A549 treated with GW870086 at 1 μM for 4 hours (cell line): Measurements from ENCODE around the gene ALDH3B2. TPM values are rescaled to one million over a fixed set of nuclear protein-coding genes. Genes with fewer than 3 reads are reported as not detected.

Experiments used
- total RNA-seq: library from RNA; stranded (reverse); fragments of 200-300 nt; extraction: Qiagen RNA extraction; gene quantifications from 5 replicates; pipeline ENCODE4 v1.2.3, GENCODE V29; 2022; ENCODE audit warnings: low read depth

ALDH3B2 gene
- not detected in 5 replicates for total RNA-seq

GRCh38 chr11:67674442-67674871 is at the start of gene ALDH3B2:
ALDH3B2 (minus strand) TSS chr11:67674623; CDS start chr11:67666935, 7,688 bp downstream.

GRCh38 chr11:67639438-67639859 is 35.0 kb downstream of the ALDH3B2 start, which contains the start of gene TBX10:
TBX10 (minus strand) TSS chr11:67639763; CDS start chr11:67639472, 291 bp downstream.

GRCh38 chr11:67629386-67630227 is 44.8 kb downstream of the ALDH3B2 start, which contains the start of gene NUDT8:
NUDT8 (minus strand) TSS chr11:67629937; CDS start chr11:67629911, 26 bp downstream.

Other genes with a start within 250 kb of the ALDH3B2 start
- gene RPS6KB2, start 246.1 kb downstream of the ALDH3B2 start, total RNA-seq, result 41.3 to 50.1 TPM (median 47.5 TPM) in 5 replicates
- 0.15 to 0.36 TPM (median 0.23 TPM) in 5 replicates for gene PTPRCAP, start 236.9 kb downstream of the ALDH3B2 start, total RNA-seq
- gene CORO1B, start 231.1 kb downstream of the ALDH3B2 start, total RNA-seq, result 49.1 to 60.0 TPM (median 56.1 TPM) in 5 replicates
- 0.08 TPM in 1 of 5 replicates, not detected in the others for gene GPR152, start 221.9 kb downstream of the ALDH3B2 start, total RNA-seq
- gene CABP4, start 219.3 kb downstream of the ALDH3B2 start, total RNA-seq, result not detected in 5 replicates
- 50.2 to 66.2 TPM (median 60.8 TPM) in 5 replicates for gene TMEM134, start 205.4 kb downstream of the ALDH3B2 start, total RNA-seq
- gene AIP, start 191.6 kb downstream of the ALDH3B2 start, total RNA-seq, result 39.1 to 45.8 TPM (median 45.1 TPM) in 5 replicates
- 32.3 to 48.6 TPM (median 44.4 TPM) in 5 replicates for gene PITPNM1, start 169.3 kb downstream of the ALDH3B2 start, total RNA-seq
- gene CDK2AP2, start 166.5 kb downstream of the ALDH3B2 start, total RNA-seq, result 61.9 to 88.0 TPM (median 79.3 TPM) in 5 replicates
- not detected in 5 replicates for gene CABP2, start 151.2 kb downstream of the ALDH3B2 start, total RNA-seq
- gene GSTP1, start 90.8 kb downstream of the ALDH3B2 start, total RNA-seq, result 1,438 to 1,735 TPM (median 1,655 TPM) in 5 replicates
- 137 to 152 TPM (median 143 TPM) in 5 replicates for gene NDUFV1, start 67.7 kb downstream of the ALDH3B2 start, total RNA-seq
- 7.0 to 17.2 TPM (median 12.8 TPM) in 5 replicates for gene NUDT8, start 44.7 kb downstream of the ALDH3B2 start, total RNA-seq
- not detected in 5 replicates for gene TBX10, start 34.9 kb downstream of the ALDH3B2 start, total RNA-seq
- gene ACY3, start 23.9 kb downstream of the ALDH3B2 start, total RNA-seq, result 0.77 to 1.8 TPM (median 1.4 TPM) in 5 replicates